SK-N-MC (cell line): ENCODE measurements around the gene ZNF490.

Experiments
- EZH2 ChIP-seq: fragments of 200-600 bp; sonication (generic); IDR thresholded peaks from one replicate; pipeline ENCODE4 v1.6.1; 2017; ENCODE audit warnings: antibody characterized with exemption
- POLR2AphosphoS5 ChIP-seq: IDR thresholded peaks from 2 replicates; pipeline ENCODE4 v1.6.1; 2012; ENCODE audit warnings: mild to moderate bottlenecking, low read depth, low read length, borderline replicate concordance

DNA sequence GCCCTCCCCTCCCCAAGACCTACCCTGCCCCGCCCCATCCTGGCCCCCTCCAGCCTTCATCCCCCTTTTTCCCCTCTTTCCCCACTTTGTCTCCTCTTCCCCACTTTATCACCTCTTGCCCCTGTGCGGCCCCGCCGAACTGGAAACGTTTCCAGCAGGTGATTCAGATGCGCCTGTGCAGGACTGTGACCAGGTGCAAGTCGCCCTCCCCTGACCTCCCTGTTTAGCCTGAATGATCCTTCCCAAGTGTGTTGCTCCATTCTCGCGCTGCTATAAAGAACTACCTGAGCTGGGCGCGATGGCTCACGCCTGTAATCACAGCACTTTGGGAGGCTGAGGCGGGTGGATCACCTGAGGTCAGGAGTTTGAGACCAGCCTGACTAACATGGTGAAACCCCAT, 26.0 kb upstream of the ZNF490 start:
- TF ChIP-seq EZH2 (no peak), POLR2AphosphoS5 (no peak)
